Activated CD8-positive, alpha-beta memory T cell treated with anti-CD3 and anti-CD28 coated beads, Interleukin-2, amount 10 ng/mL, durations not matched to agents 7 days and 5 days (primary cell): ENCODE data around the gene MAN2C1. TPM values are rescaled to one million over a fixed set of nuclear protein-coding genes. Genes with fewer than 3 reads are reported as not detected.
A peak's percentile ranks its signal among the peaks of the same experiment; 100 is the strongest.

Experiments
- ATAC-seq: fragments of 150-1000 bp; cut with Tn5 transposase; one replicate; pipeline ENCODE4 v1.10.0; 2021; ENCODE audit warnings: moderate library complexity
- CTCF ChIA-PET: fragments of 350-600 bp; sonication (Branson Sonifier 250); formaldehyde crosslinking; loops from one replicate; lab custom pipeline; 2021; ENCODE audit warnings: antibody characterized with exemption; lab: Charles Lee
- DNase-seq: peaks from one replicate; pipeline ENCODE4 v3.0.0-alpha.2; 2020
- H3K27ac Mint-ChIP-seq: one replicate; pipeline ENCODE4 v1.8.0; 2021; ENCODE audit warnings: mild to moderate bottlenecking, mixed read lengths
- H3K27me3 Mint-ChIP-seq: one replicate; pipeline ENCODE4 v1.8.0; 2021; ENCODE audit warnings: mixed read lengths
- H3K36me3 Mint-ChIP-seq: one replicate; pipeline ENCODE4 v1.8.0; 2021; ENCODE audit warnings: mild to moderate bottlenecking, mixed read lengths
- H3K4me1 Mint-ChIP-seq: one replicate; pipeline ENCODE4 v1.8.0; 2021; ENCODE audit warnings: mixed read lengths
- H3K4me3 Mint-ChIP-seq: one replicate; pipeline ENCODE4 v1.8.0; 2021; ENCODE audit warnings: mild to moderate bottlenecking, moderate library complexity, mixed read lengths
- H3K9me3 Mint-ChIP-seq: one replicate; pipeline ENCODE4 v1.8.0; 2022; ENCODE audit warnings: low read depth, mixed read lengths
- total RNA-seq, 2 experiments: library from RNA; stranded (reverse); gene quantifications; one replicate each; pipeline ENCODE4 v1.2.3, GENCODE V29; 2021

MAN2C1 gene
- total RNA-seq, 2 experiments from 2014 or later = 143 to 170 TPM

DNA sequence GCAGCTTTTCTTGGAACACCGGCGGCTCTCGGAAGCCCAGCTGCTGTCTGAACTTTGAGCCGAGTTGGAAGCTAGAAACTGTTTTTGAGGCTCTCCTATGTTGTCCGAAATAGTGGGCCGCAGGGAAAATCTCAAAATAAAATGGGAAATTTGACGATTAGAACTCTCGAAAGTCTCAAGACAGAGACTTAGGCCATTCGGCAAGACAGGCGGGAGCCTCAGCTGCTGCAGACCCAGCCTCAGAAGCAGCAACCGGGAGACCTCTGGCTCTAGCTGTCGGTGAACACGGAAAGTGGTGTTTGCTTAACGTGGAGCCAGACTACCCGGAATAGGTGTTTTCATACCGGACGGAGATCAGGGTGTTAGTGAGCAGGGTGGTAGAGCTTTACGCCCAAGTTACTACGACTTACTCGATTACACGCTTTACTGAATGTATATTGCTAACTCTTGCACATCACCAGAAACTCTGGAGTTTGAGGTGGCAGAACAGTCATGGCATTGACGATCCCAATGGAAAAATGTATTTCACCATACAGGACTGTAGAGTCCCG is 357 bp upstream of the MAN2C1 start:
- Mint-ChIP-seq H3K4me3 (peak overlapping the region; percentile 79), H3K4me1 (peaks cover 31% of the 10 kb centered on the region), H3K27ac (peak overlapping the region; percentile 90), H3K27me3 (no peaks in the 10 kb centered on the region), H3K9me3 (no peaks in the 10 kb centered on the region), H3K36me3 (peaks cover 30% of the 10 kb centered on the region)
- CTCF ChIA-PET = interaction anchor here (0.9 to 5.0 kb wide), 21 partner anchors 10 to 316 kb away, joined by 3 to 68 read pairs (median 6); partner anchors contain the start of genes COMMD4, IMP3, PTPN9 and SIN3A
- peak; percentile 14 for ATAC-seq
- DNase-seq = peak; percentile 54

DNA sequence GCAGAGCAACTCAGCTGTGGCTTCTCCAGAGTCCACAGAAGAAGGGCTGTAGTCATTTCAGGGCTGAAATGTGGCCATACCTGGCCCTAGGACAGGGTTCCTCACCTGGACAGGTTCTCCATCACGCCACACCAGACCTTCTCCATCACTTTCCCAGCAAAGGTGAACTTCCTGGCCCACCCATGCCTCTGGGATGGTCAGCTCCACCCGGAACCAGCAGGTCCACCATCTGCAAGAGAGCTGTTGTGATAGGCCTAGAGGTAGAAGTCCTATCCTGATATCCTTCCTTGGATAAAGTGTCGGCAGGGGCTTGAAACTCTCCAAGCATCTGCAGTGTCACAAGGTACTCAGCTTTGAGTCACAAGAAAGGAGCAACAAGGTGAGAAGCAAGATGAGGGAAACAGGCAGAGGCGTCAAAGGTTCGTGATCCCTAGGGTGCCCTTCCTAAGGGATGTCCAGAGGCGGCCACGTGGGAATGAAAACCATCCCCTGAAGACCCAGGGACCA is 948 bp downstream of the MAN2C1 start:
- Mint-ChIP-seq H3K9me3 (no peaks in the 10 kb centered on the region), H3K36me3 (peaks cover 21% of the 10 kb centered on the region), H3K4me1 (peaks cover 25% of the 10 kb centered on the region), H3K4me3 (peak overlapping the region; percentile 79), H3K27ac (peak overlapping the region; percentile 90), H3K27me3 (no peaks in the 10 kb centered on the region)
- ATAC-seq (no peak), DNase-seq (no peak)
- CTCF ChIA-PET = interaction anchor here (0.6 to 5.0 kb wide), 42 partner anchors 9 to 1060 kb away, joined by 3 to 68 read pairs (median 5); partner anchors contain the start of genes COMMD4, IMP3, PTPN9 and SIN3A

DNA sequence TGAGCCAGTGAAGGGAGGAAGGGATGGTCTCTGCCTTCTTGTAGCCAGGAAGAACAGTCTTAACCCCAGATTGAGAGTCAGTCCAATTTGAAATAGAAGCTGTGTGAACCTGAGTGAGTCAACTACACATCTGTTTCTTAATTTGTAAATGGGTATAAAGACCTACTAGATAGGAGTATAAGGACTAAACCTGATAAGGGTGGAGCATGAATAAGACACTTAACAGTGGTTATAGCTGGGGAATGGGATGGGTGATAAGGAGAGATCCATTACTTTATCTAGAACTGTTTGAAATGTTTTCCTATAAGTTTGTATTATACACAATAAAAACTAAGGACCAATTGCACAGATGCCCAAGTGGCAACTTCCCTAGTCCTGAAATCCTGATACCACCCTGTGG is 1.4 kb downstream of the MAN2C1 start:
- DNase-seq (no peak), ATAC-seq (no peak)
- H3K4me1 Mint-ChIP-seq = peaks cover 25% of the 10 kb centered on the region
- H3K4me3 Mint-ChIP-seq = no peak overlapping the region
- peaks cover 21% of the 10 kb centered on the region for H3K36me3 Mint-ChIP-seq
- H3K9me3 Mint-ChIP-seq = no peaks in the 10 kb centered on the region
- peak overlapping the region; percentile 90 for H3K27ac Mint-ChIP-seq
- CTCF ChIA-PET = interaction anchor here (0.7 to 5.0 kb wide), 16 partner anchors 10 to 1059 kb away, joined by 3 to 68 read pairs (median 7); partner anchors contain the start of genes IMP3, PTPN9, SIN3A and SNX33
- H3K27me3 Mint-ChIP-seq = no peaks in the 10 kb centered on the region

DNA sequence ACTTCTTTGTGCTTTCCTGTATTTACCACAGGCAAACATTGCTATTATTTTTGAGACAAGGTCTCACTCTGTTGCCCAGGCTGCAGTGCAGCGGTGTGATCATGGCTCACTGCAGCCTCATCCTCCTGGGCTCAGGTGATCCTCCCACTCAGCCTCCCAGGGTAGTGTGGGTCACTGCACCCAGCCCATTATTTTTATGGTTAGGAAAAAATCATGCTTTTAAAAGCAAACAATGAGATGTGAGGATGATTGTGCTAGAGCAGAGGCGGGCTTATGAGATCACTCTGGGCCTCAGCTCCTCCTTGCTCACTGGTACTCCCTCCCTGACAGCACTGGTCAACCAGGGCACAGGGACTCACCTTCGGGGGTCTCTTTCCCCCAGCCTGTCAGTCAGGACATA is 2.2 kb downstream of the MAN2C1 start:
- no peaks in the 10 kb centered on the region for H3K27me3 Mint-ChIP-seq
- DNase-seq (no peak), ATAC-seq (no peak)
- H3K9me3 Mint-ChIP-seq = no peaks in the 10 kb centered on the region
- H3K4me3 Mint-ChIP-seq = no peak overlapping the region
- peaks cover 25% of the 10 kb centered on the region for H3K4me1 Mint-ChIP-seq
- no peak overlapping the region for H3K27ac Mint-ChIP-seq
- CTCF ChIA-PET = interaction anchor here (1.0 to 5.0 kb wide), 3 partner anchors 87 to 282 kb away, joined by 3 to 68 read pairs (median 59); partner anchors contain the start of genes IMP3, SIN3A and SNX33
- peaks cover 13% of the 10 kb centered on the region for H3K36me3 Mint-ChIP-seq

DNA sequence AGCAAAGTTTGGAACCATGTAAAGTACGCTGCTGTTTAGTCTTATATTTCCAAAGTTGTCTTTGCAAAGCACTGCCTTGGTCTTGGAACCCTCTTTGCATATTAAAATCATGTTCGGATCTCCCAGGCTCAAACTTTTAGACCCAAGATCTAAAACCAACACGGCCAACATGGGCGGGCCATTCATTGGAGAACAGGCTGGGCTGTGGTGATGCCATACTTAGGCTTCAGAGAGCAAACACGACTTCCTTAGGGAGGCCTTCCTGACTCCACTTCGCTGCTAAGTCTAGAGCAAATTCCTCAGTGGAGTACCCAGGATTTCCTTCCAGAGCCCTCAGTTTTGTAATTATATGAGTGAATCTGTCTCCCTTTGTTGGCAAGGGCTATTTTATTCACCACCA is 3.5 kb downstream of the MAN2C1 start:
- no peaks in the 10 kb centered on the region for H3K27me3 Mint-ChIP-seq
- H3K27ac Mint-ChIP-seq = no peak overlapping the region
- CTCF ChIA-PET = no interaction called here
- DNase-seq (no peak), ATAC-seq (no peak)
- H3K4me3 Mint-ChIP-seq = no peak overlapping the region
- peaks cover 9% of the 10 kb centered on the region for H3K36me3 Mint-ChIP-seq
- H3K9me3 Mint-ChIP-seq = no peaks in the 10 kb centered on the region
- H3K4me1 Mint-ChIP-seq = peaks cover 24% of the 10 kb centered on the region

DNA sequence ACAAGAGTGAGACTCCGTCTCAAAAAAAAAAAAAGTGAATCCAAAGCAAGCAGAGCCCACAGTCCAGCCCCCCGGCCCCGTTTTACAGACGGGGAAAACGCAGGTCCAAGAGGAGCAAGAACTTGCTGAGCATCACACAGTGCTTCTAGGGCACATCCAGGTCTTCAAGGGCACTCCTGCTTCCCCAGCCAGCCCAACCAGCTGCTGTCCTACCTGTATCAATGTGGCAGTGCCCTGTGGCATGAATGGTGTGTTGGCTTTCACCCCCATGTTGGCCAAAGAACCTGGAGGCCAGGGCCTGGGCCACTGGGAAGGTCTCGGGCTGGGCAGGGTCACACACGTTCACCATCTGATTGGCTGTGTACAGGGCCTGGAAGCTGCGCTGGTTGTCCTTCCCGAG is 4.6 kb downstream of the MAN2C1 start:
- no peak for DNase-seq
- Mint-ChIP-seq H3K27me3 (no peaks in the 10 kb centered on the region), H3K36me3 (peaks cover 2% of the 10 kb centered on the region), H3K9me3 (no peaks in the 10 kb centered on the region), H3K4me1 (peaks cover 13% of the 10 kb centered on the region), H3K4me3 (no peak overlapping the region), H3K27ac (no peak overlapping the region)
- CTCF ChIA-PET = no interaction called here
- no peak for ATAC-seq

DNA sequence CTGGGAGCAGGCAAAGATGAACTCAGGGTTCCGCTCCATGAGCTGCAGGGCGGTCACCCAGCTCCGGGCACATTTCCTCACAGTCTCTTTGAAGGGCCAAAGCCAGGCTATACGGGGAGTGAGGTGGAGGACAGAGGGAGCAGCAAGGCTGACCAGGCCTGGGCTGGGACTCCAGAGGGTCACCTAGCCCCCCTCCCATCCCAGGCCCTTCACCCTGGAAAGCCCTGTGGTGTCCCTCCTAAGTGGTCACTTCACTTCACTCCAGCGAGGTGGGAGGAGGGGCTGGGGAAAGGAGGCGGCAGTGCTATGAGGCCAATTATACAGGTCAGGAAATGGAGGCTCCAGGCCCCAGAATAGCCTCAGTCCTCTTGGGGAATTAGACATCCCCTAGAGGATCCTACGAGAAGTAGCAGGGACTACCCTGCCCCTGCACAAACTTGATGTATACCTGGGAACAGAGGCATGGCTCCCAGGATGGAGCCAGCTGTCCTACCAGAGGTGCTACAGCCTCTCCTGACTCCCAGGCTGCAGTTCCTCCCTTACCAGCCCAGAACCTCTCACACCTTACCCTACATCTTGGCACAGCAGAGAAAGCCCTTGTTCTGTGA is 5.7 kb downstream of the MAN2C1 start:
- peaks cover 4% of the 10 kb centered on the region for H3K36me3 Mint-ChIP-seq
- no peaks in the 10 kb centered on the region for H3K9me3 Mint-ChIP-seq
- H3K4me1 Mint-ChIP-seq = peaks cover 10% of the 10 kb centered on the region
- H3K27ac Mint-ChIP-seq = no peak overlapping the region
- H3K4me3 Mint-ChIP-seq = no peak overlapping the region
- ATAC-seq (no peak), DNase-seq (no peak)
- CTCF ChIA-PET = no interaction called here
- H3K27me3 Mint-ChIP-seq = no peaks in the 10 kb centered on the region

DNA sequence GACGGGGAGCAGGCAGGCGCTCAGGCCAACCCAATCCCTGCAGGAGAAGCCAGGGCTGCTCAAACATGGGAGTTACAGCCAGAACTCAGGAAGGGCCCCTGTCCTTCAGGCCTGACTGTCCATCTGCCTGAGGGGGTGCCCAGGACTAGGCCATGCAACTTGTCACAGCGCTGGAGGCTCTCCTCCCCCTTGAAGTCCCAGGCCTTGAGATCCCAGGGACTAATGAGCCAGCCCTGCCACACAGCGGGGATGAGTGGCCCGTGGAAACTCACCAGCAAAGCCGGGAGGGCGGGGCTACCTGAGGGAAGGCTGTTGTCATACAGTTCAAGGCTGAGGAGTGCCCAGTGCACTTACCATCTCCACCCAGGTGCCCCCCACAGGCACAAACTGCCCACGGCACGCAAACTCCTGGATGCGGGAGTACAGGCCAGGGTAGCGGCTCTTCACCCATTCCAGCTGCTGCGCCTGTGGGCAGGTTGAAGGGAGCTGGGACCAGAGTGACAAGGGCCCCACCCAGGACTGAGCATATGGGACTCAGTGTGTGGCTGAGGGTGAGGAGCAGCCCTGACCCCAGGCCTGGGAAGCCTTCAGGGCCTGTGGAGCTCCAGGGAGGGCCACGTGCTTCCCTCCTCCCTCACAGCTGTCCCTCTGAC is 6.3 kb downstream of the MAN2C1 start:
- H3K27ac Mint-ChIP-seq = no peak overlapping the region
- H3K9me3 Mint-ChIP-seq = no peaks in the 10 kb centered on the region
- peaks cover 4% of the 10 kb centered on the region for H3K36me3 Mint-ChIP-seq
- ATAC-seq = no peak
- H3K4me1 Mint-ChIP-seq = peaks cover 4% of the 10 kb centered on the region
- CTCF ChIA-PET = no interaction called here
- no peak overlapping the region for H3K4me3 Mint-ChIP-seq
- H3K27me3 Mint-ChIP-seq = no peaks in the 10 kb centered on the region
- DNase-seq = no peak

DNA sequence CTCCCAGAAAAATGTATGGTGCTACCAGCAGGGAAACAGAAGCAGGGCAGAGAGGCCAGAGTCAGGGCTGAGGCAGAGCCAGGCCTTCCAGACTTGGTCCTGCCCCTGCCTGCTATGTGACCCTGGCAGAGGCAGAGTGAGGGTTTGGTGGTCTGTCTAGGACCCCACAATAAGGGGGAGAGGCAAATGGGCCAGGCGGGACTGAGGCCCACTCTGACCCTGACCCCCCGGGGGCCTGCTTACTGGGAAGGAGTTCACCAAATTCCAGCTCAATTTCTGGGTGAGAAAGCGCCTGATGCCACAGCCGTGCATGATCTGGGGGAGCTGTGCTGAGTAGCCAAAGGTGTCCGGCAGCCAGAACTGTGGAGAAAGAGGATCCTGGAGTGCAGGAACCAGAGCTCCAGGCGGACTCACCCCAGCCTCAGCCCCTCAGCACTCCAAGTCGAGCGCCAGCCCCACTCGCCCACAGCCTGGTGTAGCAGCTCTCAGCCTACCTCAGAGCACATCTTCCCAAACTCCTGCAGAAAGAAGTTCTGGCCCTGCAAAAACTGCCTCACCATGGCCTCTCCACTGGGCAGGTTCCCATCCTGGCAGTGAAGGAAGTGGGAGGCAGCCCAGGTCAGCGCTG is 6.9 kb downstream of the MAN2C1 start:
- DNase-seq (no peak), ATAC-seq (no peak)
- no peak overlapping the region for H3K27ac Mint-ChIP-seq
- H3K4me3 Mint-ChIP-seq = no peak overlapping the region
- H3K4me1 Mint-ChIP-seq = no peaks in the 10 kb centered on the region
- CTCF ChIA-PET = no interaction called here
- H3K9me3 Mint-ChIP-seq = no peaks in the 10 kb centered on the region
- H3K36me3 Mint-ChIP-seq = peaks cover 4% of the 10 kb centered on the region
- no peaks in the 10 kb centered on the region for H3K27me3 Mint-ChIP-seq

DNA sequence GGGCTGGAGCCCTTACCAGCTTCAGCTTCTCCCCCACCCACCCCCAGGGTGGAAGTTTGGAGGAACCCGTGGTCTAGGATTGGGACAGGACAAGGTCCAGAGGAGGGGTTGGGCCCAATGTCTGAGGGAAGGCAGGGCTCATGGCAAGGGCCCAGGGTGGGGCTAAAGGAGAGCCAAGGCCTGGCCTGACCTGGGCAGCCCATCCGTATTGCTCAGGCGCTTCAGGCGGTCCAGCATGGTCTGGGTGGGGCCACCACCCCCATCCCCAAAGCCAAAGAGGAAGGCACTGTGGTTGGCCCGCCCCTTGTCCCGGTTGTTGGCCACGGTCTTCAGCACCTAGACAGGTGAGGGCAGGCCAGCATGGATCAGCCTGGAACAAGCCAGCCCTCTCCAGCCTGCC is 7.6 kb downstream of the MAN2C1 start:
- Mint-ChIP-seq H3K36me3 (peaks cover 4% of the 10 kb centered on the region), H3K27ac (no peak overlapping the region), H3K4me1 (no peaks in the 10 kb centered on the region), H3K27me3 (no peaks in the 10 kb centered on the region), H3K4me3 (no peak overlapping the region), H3K9me3 (no peaks in the 10 kb centered on the region)
- DNase-seq (no peak), ATAC-seq (no peak)
- CTCF ChIA-PET = no interaction called here

DNA sequence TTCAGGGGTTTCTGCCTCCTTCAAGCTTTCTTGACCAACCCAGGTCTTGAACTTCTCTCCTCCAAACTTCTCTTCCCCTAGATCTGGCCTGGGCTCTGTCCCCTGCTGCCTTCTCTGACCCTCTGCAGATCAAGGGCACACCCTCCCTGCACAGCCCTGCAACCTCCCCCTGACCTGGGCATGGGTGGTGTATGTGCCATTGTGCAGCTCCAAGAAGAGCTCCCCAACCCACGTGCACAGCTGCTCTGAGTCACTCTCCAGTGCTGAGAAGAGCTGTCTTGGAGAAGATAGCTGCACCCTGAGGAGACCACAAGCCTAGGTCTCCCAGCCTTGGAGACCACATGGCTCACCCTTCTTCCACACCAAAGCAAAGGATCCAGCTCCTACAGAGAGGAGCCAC is 8.0 kb downstream of the MAN2C1 start:
- CTCF ChIA-PET = no interaction called here
- Mint-ChIP-seq H3K27ac (peak overlapping the region; percentile 5), H3K9me3 (no peaks in the 10 kb centered on the region), H3K36me3 (peaks cover 2% of the 10 kb centered on the region), H3K4me1 (no peaks in the 10 kb centered on the region), H3K4me3 (no peak overlapping the region), H3K27me3 (no peaks in the 10 kb centered on the region)
- no peak for ATAC-seq
- DNase-seq = no peak

DNA sequence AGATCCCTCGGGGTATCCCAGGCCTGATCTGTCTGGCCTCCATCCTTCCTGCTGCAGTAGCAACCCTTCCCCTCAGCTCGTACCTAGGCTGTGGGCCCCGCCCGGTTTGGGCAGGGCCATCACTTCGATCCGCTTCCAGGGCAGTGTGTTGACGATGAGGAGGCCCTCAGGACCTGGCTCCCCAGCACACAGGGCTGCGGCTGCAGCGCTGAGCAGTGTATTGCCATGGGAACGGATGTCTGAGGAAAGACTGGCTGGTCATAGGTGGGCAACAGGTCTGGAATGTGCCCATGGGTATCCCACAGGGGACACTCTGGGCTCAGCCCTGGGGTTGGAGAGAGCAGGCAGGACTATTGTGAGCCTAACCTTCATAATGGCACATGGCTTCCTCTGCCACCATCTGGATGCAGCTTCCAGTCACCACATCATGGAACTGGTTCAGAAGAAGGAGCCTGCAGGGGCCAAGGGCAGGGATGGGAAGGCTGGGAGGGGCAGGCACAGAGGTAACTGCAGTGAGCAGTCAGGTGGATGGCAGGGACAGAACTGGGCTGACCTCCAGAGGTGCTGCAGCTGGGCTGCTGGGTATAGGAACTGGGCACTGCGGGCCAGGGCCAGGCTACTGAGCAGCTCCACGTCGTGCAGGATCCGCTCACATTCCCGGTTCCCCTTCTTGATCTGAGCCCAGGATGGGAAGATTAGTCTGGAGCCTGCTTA is 8.7 kb downstream of the MAN2C1 start:
- ATAC-seq = no peak
- Mint-ChIP-seq H3K4me1 (no peaks in the 10 kb centered on the region), H3K27ac (no peak overlapping the region), H3K36me3 (peaks cover 2% of the 10 kb centered on the region), H3K27me3 (no peaks in the 10 kb centered on the region), H3K4me3 (no peak overlapping the region), H3K9me3 (no peaks in the 10 kb centered on the region)
- CTCF ChIA-PET = no interaction called here
- DNase-seq = no peak
